ENCODE results near the gene BUB1B.

The BUB1B gene

DNA sequence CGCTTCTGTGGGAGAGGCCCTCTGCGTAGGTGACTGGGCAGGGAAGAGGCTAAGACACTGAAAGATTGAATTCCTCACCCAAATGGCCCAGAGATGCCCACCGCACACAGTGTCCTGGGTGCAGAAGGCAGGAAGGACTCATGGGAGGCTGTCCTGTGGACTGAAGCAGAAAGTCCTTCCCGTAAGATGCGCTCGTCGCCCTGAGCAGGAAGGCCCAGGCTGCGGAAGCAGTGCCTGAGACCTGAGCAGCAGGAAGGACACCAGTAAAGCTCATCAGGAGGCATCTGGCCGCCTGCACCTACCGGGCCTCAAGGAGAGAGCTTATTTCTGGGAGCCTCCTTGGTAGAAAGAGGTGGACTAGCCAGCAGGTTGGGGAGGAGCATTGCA is 81.3 kb downstream of the BUB1B start:
- DNase-seq, result no peak

DNA sequence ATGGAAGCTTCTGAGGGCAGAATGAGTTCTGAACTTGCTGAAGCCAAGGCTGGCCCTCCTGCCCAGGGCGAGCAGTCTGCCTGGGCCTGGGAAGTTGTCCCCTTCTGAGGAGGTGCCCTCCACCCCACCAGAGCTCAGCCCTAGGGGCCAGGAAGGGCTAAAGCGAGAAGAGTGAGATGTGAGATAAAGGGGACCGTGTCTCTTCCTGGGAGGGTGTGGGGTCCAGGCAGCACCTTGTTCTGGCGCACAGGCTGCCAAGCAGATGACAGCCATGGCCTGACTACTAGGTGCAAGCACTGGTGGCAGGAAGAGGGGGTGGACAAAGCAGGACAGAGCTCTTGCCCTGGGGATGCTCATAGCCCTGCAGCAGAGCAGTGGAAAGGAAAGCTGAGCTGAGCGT is 81.7 kb downstream of the BUB1B start:
- DNase-seq, result no peak

DNA sequence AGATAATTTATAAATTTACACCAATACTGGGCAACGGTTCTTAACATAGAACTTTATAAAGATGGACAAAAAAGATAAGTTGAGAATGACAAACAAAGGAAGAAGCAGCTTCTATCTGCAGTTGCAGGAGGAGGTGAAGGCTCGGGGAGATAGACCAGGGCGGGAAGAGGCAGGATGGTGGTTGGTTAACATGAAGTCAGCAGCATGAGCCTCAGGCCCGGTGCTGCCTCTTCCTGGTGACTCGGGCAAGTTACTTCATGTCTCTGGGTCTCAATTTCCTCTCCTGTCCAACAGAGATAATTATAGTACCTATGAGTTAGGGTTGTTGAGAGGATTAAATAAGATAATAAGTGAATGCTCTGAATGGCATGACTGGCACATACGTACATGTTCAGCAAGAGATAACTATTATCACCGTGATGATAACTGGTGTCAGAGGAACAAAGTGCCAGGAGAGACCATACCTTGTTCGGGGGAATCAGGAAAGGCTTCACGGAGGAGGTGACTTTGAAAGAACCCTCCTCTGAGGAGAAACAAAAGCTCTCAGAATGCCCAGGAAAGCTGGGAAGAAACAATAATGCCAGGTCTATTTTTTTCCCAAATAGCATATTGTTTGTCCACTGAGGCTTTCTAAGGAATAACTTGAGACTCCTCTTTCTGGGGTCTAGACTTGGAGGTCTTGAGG is 82.4 kb downstream of the BUB1B start:
- DNase-seq, result peak; percentile 24

DNA sequence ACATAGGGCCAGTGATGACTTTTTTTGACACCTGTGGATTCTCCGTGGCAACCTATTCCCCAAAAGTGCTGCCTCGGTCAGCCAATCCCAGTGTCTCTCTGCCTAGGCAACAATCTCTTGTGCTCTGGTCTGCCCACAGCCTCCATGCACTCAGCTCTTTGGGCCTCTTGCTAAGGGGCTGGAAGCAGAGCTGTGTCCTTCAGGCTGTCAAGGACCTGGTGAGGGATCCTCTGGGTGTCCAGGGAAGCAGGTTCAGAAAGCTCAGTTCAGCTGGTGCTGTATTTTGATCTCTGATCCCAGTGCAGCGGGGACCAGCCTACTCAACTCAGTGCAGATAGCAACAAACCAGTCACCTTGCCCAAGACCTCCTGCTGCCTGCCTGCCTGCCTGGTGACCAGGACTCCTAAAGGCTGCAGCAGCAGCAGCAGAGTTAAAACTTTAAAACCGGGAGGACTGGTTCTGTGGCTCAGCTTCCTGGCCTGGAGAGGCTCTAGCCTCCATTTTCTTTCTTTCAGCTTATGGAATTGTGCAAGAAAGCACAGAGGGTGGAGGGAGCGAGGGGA is 84.2 kb downstream of the BUB1B start:
- DNase-seq, result no peak

DNA sequence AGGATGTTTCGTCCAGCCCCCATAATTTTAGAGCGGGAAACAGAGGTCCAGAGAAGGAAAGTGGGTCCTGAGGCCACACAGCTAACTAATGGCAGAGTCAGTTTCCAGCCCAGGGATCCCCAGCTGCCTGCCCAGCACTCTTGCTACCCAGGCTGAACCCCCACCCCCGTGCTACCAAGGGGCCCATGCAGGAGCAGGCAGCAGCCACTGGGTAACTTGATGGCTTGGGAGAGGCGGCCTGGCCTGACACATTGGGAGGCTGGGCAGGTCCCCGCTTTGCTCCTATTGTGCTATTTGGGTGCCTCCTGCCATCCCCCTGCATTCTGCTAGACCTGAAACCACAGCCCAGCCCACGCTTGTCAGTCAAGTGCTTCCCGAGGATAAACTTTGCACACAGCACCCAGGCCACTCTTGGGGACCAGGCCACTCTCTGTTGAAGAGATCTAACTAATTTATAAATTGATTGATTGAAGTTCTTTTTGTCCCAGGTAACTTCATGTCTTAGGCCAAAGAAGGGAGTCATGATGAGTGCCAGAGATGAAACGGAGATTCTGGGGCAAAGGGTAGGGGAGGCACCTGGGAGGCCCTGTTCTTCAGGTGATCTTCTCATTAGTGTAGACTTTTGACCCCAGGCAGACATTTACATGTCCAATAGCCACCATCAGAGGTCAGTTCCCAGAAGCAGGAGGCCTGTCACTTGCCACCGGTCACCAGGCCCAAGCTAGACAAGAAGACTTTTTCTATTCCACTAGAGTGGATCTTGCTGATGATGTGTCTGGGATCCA is 85.0 kb downstream of the BUB1B start:
- no peak for DNase-seq

DNA sequence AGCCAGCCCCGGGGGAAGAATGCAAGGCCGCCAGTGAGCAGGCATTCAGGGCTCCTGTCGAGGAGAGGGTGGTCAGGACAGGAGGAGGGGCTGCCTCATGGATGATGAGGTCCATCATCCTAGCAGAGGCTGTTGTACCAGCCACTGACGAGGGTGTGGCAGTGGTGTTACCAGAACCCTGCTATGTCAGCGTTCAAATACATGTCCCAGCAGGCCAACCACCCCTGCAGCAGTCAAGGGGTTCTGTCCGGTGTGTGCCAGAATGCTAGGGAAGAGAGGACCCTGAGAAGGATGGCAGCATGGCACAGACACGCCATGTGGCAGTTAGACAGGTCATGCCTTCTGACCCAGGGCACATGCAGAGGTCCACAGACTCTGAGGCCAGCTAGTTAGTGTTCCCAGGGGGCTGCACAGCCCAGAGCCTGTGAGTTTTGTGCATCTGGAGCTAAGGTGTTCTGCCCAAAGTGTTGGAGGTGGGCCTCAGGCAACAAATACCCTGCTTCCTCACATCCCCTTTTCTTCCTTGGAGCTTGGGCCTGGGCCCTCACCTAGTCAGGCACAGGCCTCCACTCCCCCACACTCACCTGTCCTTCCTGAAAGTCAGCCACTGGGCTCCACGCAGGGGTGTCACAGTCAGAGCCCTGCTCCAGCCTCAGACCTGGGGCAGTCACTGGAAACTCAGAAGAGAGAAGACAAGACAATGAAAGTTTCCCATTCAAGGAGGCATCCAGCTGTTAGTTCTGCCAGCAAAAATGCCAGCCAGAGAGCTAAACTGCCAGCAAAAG is 85.8 kb downstream of the BUB1B start:
- DNase-seq, result no peak

DNA sequence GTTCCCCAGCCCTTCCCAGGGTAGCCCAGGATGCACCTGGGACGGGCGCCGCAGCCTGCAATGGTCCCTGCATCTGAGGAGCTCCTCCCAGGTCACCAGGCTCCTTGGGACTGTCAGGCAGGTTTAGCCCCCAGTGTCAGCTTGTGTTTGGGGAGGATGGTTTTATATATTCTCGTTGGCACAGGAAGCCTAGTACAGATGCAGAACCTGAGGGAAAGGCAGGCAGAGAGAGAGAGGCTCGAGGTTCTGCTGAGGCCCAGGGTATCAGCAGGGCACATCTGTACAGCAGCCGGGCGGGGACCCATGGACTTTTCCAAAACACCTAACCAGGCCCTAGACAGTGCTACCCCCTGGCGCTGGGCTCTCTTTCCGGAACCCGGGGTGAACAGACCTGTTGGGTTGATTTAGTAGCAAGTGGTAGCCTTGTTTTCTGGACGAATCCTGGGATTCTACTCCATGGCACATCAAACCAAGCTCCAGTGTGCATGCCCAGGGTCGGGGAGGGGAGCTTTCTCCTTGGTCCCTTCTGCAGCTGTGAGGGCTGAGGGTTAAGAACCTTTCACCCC is 86.6 kb downstream of the BUB1B start:
- DNase-seq, result no peak

DNA sequence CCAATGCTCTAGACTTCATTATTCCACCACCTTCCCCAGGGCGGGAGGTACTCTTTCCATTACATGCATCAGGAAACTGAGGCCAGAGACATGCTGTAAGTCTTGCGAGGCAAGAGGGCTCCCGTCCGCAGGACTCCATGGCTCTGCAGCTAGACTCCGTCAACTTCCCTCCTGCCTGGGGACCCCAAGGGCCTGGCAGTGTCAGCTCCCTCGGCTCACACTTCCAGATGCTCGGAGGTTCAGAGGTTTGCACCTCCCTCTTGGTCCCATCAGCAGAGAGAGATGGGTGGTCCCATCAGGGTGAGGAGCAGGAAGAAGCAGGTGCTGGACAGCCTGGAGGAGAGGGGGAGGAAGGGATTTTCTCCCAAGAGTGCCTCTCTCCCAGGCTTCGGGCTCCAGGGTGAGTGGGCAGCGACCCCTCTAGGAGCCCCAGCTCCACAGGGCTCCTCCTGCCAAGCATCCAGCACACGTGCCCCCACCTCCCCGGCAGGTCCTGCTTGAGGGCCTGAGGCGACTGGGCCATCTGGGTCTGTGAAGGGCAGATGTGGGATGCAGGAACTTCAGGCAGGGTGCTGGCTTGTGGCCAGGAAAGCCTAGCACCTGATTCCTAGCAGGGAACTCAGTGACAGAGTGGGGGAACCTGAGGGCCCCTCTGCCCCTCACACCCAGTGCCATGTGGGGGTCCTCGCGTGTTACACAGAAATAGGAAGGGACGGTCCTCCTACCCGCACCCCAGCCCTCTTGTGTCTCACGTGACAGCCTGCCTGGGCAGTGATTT is 87.3 kb downstream of the BUB1B start:
- DNase-seq, result no peak

DNA sequence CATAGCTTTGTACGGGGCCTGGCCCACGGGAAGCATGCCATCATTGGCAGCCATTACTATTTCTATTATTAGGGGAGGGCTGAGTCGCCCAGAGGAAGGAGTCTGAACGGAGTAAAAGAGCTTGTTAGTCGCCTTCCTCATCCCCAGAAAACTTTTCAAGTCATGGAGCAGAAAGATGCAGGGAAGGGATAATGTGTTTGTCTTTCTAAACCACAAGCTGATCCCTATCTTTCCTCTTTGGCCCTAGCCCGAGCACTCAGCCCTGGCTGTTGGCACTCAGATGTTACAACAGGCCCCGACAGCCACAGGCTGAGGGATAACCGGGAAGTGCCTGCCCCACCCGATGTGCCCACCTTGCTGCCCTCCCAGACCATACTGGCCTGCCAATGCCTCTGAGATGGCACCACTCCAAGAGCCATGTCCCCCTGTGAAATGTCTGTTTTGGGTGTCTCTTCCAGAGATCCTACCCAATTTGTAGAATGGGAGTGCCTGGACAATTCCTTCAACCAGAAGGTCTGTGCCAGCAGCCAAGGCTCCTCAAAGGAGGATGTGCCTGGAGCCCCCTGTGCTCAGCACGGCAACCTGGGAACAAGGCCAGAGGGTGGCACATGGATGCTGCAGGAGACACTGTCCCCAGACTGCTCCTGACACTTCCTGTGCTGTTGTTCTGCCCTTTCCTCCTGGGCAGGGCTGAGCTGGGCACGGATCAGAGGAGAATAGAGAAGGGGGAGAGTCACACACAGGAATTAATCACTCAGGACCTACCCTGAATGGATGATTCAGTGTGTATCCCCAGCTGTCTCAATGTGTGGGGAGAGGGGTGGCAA is 88.8 kb downstream of the BUB1B start:
- no peak for DNase-seq

DNA sequence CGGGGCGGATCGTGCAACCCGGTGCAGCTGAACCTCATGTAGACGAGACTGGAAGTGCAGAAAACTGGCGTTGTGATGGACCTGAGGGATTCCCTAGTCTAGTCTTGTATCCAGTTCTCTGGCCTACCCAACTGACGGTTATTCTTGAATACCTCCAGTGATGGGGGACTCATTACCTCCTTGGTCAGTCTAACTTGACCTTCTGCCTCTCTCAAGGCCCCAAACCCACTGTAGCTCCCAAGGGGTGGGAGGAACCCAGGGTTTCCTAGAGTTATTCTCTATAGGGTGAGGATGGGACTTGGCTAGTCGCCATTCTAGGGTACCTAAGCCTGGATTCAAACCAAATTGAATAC is 89.4 kb downstream of the BUB1B start:
- no peak for DNase-seq

DNA sequence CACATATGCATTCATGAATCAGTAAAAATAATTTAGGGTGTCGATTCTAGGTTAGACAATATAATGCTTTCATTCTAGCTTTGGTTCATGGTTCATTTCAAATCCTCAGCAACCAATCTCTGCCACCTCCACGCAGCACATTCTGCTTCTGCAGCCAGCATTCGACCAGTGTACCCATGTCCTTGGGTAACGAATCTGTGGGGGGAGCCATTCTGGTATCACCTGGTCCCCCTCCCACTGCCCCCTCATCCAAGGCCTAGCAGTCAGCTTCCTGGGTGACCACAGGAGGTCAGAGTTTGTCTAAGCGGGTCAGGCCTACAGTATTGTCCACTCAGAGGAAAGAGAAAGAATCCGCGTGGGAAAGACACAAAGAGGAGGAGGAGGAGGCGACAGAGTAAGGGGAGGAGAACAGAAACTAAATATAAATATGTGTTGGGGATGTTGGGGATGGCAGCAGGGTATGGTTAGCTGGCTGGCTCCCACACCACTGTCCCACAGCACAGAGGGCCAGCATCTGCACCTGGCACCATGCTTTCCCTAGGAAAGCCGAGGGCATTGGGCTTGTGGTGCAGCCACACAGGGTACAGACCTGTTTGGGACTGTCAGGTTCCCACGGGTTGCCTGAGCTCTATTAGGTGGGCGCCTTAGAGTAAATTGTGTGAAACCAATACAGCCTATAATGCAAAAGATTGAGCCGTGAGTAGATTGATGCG is 90.1 kb downstream of the BUB1B start:
- no peak for DNase-seq

DNA sequence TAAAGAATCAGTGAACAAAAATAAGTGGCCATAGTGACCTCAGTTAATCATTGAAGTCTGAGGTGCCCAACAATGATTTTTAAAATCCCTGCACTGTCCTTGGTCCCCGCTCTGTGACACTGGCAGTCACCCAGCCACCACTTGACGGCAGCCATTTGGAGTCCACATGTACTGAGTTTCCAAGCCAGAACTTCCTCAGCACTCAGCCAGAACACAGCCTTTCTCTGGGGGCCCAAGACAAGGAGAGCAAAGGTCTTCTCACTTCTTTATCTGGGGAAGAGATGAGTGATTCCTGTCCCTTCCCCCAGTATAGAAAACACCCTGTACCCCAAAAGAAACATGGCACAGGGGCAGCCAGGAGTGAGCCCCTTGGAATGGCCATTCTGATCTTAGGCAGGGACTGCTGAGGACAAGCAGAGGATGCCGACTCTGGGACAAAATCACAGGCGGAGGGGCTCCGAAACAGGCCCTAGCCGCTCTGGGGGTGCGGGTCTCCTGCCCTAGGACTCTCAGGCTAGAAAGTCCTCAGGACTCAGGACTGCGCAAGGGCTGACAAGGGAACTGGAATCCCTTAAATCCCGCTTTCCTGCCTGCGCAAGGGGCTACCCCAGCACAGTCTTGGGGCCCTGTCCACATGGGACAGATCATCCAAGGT is 90.7 kb downstream of the BUB1B start:
- DNase-seq, result no peak

DNA sequence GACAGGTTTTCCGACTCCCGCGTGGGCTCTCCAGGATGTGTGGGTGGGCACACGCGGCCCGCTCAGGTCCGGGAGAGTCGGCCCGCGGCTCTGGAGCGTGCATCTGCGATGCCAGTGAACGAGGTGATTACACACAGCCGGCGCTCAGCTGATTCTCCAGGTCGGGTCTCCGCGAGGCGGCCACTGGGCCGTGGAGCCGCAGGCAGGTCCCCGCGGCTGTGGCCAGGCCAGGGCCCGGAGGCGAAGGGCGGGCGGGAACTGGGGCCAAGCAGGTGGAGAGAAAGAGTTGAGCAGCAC is 91.2 kb downstream of the BUB1B start:
- no peak for DNase-seq

DNA sequence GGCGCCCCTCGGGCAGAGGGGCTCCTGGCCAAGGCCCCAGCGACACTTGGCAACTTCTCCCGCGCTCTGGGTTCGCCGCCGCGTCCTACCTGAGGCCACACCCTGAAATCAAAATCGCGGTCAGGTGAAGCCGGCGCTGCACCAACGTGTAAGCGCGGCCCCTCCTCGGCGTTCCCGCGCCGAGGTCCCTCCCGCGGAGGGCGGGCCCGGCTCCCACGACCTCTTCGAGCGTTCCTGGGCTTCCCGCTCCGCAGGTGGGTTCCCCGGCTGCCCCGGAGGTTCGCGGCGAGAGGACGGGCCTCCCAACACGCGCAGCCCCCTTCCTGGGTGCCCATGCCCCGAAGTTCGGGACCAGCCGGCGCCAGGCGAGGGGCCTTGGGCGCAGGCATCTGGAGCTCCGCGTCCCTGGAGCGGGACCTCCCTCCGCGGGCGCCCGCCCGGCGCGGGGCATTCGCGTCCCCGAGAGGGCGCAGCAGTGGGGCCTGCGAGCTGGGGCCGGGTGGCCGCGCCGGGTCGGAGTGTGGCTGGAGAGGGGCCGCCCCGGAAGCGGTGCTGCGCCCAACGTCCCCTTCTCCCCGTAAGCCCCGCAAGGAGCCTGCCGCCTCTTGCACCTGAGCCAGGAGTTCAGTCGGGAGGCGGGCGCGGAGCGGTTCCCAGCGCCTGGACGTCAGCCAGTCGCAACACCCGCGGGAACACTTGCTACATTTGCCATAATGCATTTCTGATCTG is 91.7 kb downstream of the BUB1B start:
- no peak for DNase-seq

DNA sequence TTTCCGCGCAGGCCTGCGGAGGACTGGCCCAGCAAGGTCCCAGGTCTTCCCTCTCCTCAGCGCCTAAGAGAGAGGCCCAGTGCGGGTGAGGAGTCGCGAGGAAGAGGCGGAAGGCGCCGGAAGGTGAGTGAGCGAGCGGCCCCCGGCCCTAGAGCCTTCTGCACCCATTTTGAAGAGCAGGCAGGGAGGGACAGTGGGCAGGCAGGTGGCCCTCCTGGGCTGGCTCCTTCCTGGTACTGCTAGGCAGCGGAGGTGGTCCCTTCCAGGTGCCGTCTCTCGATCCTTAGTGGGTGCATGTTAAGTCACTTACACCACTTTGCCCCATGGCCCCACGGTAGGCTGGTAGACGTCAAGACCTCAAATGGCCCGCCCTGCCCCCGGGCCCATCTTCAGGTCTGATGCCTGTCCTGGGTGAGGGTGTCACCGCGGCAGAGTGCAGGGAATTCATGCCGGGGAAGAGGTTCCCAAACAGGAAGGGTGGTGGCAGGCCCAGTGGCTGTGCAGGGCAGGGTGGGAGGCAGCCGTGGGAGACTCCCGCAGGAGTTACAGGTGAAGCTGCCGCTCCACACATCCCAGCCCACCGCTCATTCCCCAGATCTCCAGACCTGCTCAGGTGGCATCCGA is 92.4 kb downstream of the BUB1B start:
- DNase-seq, result no peak

DNA sequence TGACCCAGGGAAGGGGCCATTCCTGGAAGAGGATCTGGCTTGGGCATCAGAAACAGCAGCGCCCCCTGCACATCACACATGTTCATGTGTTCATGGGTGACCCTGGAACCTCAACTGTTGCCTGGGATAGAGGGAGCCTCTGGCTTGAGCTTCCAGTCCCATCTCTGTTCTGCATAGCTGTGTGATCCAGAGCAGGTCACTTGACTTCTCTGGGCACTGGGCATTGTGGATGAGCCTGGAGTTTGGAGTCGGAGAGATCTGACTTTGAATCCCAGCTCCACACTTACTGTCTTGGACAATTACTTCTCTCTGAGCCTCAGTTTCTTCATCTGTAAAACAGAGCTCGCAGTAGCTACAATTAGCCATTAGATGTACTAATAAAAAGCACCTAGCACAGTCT is 93.6 kb downstream of the BUB1B start:
- DNase-seq, result no peak

DNA sequence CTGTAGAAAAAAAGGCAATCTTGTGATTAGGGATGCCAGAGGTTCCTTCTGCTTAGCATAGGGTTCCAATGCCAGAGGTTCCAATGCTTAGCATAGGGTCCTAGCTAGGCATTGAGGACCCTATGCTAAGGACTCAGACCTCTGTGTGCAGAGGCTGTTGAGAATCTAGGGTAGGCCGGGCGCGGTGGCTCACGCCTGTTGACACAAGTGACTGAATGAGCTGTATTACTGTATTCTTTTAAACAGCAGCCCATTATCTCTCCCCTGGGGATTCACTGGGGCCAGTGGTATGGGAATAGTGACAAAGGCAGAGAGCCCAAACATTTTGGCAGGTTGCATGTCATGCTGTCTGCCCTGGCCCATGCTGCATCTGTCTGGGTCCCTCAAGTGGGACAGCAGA is 94.2 kb downstream of the BUB1B start:
- no peak for DNase-seq

DNA sequence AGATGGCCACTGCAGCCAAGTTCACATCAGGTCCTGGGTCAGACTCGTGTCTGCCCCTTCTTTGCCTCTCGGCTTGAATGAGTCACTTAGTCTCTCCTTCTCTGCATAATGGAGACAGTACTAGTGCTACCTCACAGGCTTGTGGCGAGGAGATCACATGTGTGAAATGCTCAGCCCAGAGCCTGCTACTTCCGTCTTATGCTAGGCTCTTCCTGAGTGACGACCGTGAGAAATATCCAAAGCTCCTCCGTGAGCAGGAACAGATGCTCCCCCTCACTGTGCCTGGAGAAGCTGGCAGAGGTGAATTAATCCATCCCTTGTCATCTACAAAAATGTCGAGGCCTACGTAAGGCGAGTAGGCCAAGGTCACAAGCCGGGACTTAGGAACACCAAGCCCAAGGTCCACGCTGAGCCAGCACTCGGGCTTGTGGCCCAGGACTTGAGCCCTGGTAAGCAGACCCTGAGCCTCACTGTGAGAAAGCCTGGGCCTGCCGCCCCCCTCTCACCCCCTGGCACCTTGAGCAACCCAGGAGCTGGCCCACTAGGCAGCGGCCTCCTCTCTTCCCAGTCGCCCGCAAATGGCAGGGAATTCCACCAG is 95.9 kb downstream of the BUB1B start:
- DNase-seq, result no peak

Measured in GDM1 (cell line).